Cardiac septum (tissue), 1 donor: Measurements from ENCODE around the gene ZSCAN29. TPM values are rescaled to one million over a fixed set of nuclear protein-coding genes. Genes with fewer than 3 reads are reported as not detected.
"Not testable (repeated sequence)": the region's sequence is repeated elsewhere in the genome, so short reads cannot be mapped to it uniquely, and the experiment has no call there.

ENCODE experiments used
- DNase-seq: peaks from one replicate; pipeline ENCODE4 v3.0.0-alpha.2; 2020; ENCODE audit warnings: low spot score
- intact Hi-C: fragments of 100-400 bp; cut with DNase I; formaldehyde crosslinking; loops from one replicate; pipeline ENCODE4 v1.14.0; 2022
- long read RNA-seq: library from polyadenylated mRNA; unstranded; transcript quantifications from one replicate; pipeline ENCODE4 v2.0.0, GENCODE V29; 2021
- total RNA-seq: library from RNA; stranded (reverse); fragmentation: NEBNext Ultra II Directional; extraction: Animal tissue kit (Norgen Biotek cat#: 25700); gene quantifications from one replicate; pipeline ENCODE4 v1.2.1, GENCODE V29; 2021
- donor health status: DM: no; HTN: no; CAD: no.

The ZSCAN29 gene
- total RNA-seq = 14.0 TPM
- long read RNA-seq, partial matches to known transcripts = 0 of 3 reads
- long read RNA-seq, other reads (novel, unspliced or antisense) = 3 of 3 reads

DNA sequence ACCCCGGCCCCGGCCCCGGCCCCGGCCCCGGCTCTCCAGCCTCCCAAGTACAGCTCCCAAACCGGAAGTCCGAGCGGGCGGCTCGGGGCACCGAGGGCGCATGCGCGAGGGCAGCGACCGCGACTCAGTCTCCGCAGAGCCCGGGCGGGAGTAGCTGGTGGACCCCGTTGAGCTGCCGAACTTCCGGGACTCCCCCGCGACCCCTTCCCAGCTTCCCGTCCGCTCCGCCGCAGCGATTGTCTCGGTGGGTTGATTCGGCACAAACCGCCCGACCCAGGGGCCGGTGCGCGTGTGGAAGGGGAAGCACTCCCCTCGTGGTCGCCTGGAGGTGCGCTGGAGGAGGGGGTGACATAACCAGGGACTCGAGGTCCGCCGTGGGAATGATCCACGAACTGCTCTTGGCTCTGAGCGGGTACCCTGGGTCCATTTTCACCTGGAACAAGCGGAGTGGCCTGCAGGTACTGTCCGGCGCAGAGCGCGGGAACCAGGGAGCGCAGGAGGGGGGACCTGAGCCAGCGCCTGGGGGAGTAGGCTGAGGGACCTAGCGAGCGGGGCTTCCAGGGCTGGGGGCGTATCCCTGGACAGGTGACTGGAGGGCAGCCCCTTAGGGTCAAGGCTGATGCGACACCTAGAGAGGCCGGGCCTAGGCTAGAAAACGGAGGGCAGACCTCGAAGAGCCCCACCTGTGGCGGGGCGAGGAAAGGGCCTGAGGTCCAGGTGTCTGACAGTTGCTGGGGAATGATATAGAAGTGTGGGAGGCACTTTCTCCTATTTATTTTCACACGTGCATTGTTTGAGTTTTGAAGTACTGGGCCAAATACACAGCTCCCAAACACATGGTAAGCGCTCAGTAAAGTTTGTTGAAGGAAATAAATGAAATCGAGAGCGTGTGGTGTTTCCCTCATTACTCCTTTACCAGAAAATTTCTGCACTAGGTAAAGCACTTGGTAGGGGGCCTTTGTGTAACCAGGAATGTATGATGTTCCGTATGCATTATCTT lies at the start of gene ZSCAN29, which contains the start of gene TUBGCP4:
TSS of gene ZSCAN29 (minus strand) at position 69 of the 1,000 bp plus-strand sequence. CDS start 1,130 bp downstream, outside the sequence.
TSS of gene TUBGCP4 (plus strand) at position 127 of the 1,000 bp plus-strand sequence. CDS start at position 381, 254 bp downstream.
- peak; percentile 93 for DNase-seq
- intact Hi-C loops = loop anchor here (5.0 kb wide), 1 partner anchor 39 kb away; the partner anchor contains the start of gene LCMT2

GRCh38 chr15:43420435-43420834 lies 49.6 kb upstream of the ZSCAN29 start:
- intact Hi-C loops = no loop called here
- no peak for DNase-seq

GRCh38 chr15:43414196-43414595 lies 43.4 kb upstream of the ZSCAN29 start:
- intact Hi-C loops = no loop called here
- DNase-seq = no peak

DNA sequence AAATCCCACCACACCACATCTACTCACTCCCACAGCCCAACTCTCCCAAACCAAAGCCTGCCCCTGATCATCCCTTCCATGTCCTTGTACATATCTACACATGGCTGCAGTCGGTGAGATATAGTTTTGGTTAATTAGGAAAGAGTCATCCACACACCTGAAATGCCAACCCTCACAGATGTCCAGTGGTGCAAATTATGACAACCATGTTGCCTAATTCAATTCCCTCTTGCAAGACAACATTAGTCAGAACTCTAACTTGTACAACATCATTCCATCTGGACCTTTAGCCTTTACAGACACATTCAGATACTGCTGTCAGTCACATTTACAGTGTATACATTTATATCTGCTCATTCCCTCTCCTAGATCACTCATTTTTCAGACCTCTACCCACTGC lies 41.3 kb upstream of the ZSCAN29 start:
- DNase-seq = no peak
- intact Hi-C loops = no loop called here

- intact Hi-C loops = no loop called here
- no peak for DNase-seq
These were observed 39.9 kb upstream of the ZSCAN29 start for GRCh38 chr15:43410572-43411214.

- no peak for DNase-seq
- intact Hi-C loops = no loop called here
These were observed 37.9 kb upstream of the ZSCAN29 start for GRCh38 chr15:43408789-43409188.

DNA sequence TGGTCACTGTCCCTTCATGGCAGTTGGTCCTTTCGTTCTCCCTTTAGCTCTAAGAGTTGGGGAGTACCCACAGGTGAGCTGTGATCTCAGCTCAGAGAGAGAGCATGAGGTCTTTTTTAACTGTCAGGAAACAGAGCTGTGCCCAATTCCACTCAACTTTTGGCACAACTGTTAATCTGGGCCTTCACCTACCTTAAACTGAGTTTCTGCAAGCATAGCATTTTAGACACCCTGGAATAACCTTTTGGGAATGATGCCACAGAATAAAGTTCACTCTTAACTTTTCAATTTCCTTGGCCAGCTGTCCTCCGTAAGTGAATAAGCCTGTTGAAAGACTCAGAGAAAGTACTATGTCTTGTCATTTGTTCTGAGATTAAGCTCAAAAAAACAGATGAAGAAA lies 36.0 kb upstream of the ZSCAN29 start:
- intact Hi-C loops = no loop called here
- no peak for DNase-seq

GRCh38 chr15:43406189-43406588 lies 35.3 kb upstream of the ZSCAN29 start:
- intact Hi-C loops = no loop called here
- no peak for DNase-seq

- intact Hi-C loops = no loop called here
- DNase-seq = no peak
These were observed 33.3 kb upstream of the ZSCAN29 start for GRCh38 chr15:43404130-43404529.

DNA sequence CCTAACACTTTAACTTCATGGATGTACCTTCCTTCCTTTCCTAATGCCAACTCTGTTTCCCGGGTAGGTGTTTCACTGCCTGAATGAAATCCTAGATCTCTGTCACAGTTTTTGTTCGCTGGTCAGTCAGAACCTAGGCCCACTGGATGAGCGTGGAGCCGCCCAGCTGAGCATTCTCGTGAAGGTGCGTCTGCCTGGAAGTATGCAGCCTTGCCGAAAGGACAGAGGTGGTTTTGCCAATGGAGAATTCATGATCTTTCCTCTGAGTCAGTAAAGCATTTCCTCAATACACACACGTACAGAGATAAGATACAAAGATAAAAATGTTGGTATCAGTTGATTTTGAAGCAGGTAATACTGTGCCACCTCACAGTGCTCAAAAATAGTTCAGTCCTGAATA lies 32.8 kb upstream of the ZSCAN29 start:
- intact Hi-C loops = no loop called here
- DNase-seq = no peak

- DNase-seq = no peak
- intact Hi-C loops = no loop called here
These were observed 31.4 kb upstream of the ZSCAN29 start for GRCh38 chr15:43402255-43402654.

GRCh38 chr15:43393592-43393991 lies 22.7 kb upstream of the ZSCAN29 start:
- intact Hi-C loops, DNase-seq: not testable (repeated sequence)

DNA sequence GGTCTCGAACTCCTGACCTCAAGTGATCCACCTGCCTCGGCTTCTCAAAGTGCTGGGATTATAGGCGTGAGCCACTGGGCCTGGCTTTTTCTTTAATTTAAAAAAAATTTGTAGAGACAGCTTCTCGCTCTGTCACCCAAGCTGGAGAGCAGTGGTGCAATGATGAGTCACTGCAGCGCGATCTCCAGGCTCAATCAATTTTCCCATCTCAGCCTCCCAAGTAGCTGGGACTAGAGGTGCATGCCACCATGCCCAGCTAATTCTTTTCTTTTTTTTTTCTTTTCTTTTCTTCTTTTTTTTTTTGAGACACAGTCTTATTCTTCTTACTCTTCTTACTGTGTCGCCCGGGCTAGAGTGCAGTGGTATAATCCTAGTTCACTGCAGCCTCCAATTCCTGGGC lies 19.9 kb upstream of the ZSCAN29 start:
- intact Hi-C loops = no loop called here
- no peak for DNase-seq

GRCh38 chr15:43383070-43383469 lies 12.2 kb upstream of the ZSCAN29 start:
- intact Hi-C loops = no loop called here
- no peak for DNase-seq

- DNase-seq = no peak
These were observed 11.5 kb upstream of the ZSCAN29 start for GRCh38 chr15:43382310-43382709.

GRCh38 chr15:43378601-43379000 lies 7.8 kb upstream of the ZSCAN29 start:
- intact Hi-C loops = no loop called here

More at GRCh38 chr15:43382310-43382709, 11.5 kb upstream of the ZSCAN29 start:
- intact Hi-C loops = no loop called here

DNA sequence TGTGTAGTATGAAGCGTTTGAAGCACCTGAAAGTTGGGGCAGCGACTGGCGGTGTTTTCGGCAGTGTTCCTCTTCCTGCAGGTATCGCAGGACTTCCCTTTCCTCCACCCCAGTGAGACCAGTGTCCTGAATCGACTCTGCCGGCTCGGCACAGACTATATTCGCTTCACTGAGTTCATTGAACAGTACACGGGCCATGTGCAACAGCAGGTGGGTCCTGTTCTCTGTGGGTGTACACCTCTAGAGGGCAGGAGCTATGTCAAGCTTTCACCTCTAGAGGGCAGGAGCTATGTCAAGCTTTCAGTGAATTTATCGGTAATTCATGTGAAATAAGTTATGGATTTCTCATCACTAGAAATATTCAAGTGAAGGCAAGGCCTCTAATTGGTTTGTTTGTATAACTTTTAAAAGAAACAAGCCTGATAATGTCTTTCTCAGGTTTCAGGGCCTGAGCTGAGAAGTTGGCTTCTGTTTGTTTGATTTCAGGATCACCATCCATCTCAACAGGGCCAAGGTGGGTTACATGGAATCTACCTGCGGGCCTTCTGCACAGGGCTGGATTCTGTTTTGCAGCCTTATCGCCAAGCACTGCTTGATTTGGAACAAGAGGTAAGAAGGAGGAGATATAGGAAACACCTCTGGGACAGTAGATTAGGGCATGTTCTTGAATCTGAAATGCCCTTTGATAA lies 5.3 kb upstream of the ZSCAN29 start:
- intact Hi-C loops = no loop called here

More at GRCh38 chr15:43378601-43379000, 7.8 kb upstream of the ZSCAN29 start:
- DNase-seq = no peak

DNA sequence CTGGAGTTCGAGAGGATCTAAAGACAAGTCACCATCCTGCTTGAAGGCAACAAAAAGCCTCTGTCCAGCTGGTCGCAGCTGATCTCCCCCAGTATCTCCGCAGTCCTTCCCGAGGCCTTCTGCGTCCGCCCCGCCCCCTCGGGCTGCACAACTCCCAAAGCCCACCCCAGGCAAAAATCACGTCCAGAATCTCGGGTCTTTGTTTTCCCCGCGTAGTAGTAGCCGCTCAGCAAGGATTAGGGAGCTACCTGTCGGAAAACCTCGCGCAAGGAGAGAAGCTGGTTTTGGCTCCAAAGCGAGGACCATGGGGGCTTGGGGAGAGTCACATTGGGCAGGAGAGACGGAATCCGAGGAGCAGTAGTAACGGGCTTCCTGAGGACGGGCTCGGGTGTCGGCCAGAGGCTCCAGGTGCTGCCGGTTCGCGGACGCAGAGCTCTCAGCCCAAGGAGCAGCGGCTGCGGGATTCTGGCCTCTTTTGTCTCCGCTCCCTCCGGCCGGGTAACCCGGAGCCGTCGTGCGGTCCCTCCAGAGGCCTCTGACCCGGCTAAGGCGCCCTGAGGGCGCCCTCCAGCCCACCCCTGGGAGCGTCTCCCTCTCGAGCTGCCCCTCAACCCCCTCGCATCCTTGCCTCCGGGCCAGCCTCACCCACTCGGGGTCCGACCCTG lies 401 bp downstream of the ZSCAN29 start:
- no peak for DNase-seq
- intact Hi-C loops = loop anchor here (5.0 kb wide), 1 partner anchor 38 kb away; the partner anchor contains the start of gene LCMT2

More for the DNA sequence above, 5.3 kb upstream of the ZSCAN29 start:
- no peak for DNase-seq

DNA sequence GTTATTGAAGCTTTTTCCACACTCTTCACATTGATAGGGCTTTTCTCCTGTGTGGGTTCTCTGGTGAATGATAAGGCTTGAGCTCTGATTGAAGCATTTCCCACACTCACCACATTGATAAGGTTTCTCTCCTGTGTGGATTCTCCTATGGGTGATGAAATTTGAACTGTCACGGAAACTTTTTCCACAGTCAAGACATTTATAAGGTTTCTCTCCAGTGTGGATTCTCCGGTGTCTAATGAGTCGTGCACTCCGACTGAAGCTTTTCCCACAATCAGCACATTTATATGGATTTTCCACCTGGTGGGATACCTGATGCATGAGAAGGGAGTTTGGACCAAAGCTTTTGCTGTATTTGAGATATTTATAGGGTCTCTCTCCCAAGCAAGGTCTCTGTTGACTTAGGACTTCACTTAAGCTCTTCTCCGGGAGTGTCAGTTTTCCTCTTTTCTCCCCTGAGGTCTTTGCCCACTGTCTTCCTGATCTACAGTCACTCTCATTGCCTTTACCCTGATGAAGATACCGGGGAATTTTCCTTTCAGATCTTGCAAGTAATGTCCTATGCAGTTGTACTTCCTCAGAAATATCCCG lies 9.4 kb downstream of the ZSCAN29 start:
- no peak for DNase-seq
- intact Hi-C loops = no loop called here
